IMR-90 (cell line): ENCODE measurements around the gene IL1RAP. TPM values are rescaled to one million over a fixed set of nuclear protein-coding genes. Genes with fewer than 3 reads are reported as not detected.

Experiments used
- ATAC-seq: fragments of 200-7000 bp; cut with Tn5 transposase; 2 replicates; pipeline ENCODE4 v1.9.1; 2020; ENCODE audit warnings: low read depth, mild to moderate bottlenecking, moderate library complexity
- BruUV-seq: library from RNA; stranded (reverse); fragments of 400-500 nt; replicated peaks from 2 replicates; lab custom pipeline; 2021; lab: Mats Ljungman, UMichigan
- CTCF ChIA-PET: fragments of 300-600 bp; formaldehyde crosslinking; extraction: SDS; loops from one replicate; lab custom pipeline; 2021; ENCODE audit warnings: antibody characterized with exemption; lab: Yijun Ruan, JAX
- POLR2A ChIA-PET: fragments of 300-600 bp; sonication (Branson Sonifier 250); formaldehyde crosslinking; loops from one replicate; lab custom pipeline; 2022; ENCODE audit warnings: antibody characterized with exemption; ENCODE audit not compliant: unreplicated experiment; lab: Charles Lee
- DNase-seq: peaks from one replicate; pipeline ENCODE4 v3.0.0; 2013
- H2AFZ ChIP-seq: replicated peaks from 2 replicates; pipeline ENCODE3; 2013; ENCODE audit warnings: low read length, mild to moderate bottlenecking; ENCODE audit not compliant: poor library complexity
- H2AK5ac ChIP-seq: 2 replicates; pipeline ENCODE4 v1.6.1; 2013; ENCODE audit warnings: low read depth, low read length, inconsistent platforms
- H2AK9ac ChIP-seq: replicated peaks from 2 replicates; pipeline ENCODE3; 2013; ENCODE audit warnings: mild to moderate bottlenecking, low read depth, low read length, moderate library complexity; ENCODE audit not compliant: poor library complexity
- H2BK120ac ChIP-seq: 2 replicates; pipeline ENCODE4 v1.6.1; 2013; ENCODE audit warnings: low read depth, low read length, inconsistent platforms
- H2BK15ac ChIP-seq: 3 replicates; pipeline ENCODE4 v1.6.1; 2013; ENCODE audit warnings: low read depth, low read length, inconsistent platforms
- H2BK20ac ChIP-seq: 2 replicates; pipeline ENCODE4 v1.6.1; 2013; ENCODE audit warnings: low read depth, mild to moderate bottlenecking, inconsistent platforms, low read length, moderate library complexity
- H2BK5ac ChIP-seq: 2 replicates; pipeline ENCODE4 v1.6.1; 2013; ENCODE audit warnings: mild to moderate bottlenecking, low read depth, low read length, inconsistent platforms; ENCODE audit not compliant: poor library complexity, severe bottlenecking
- H3K14ac ChIP-seq: replicated peaks from 2 replicates; pipeline ENCODE4 v1.6.1; 2013; ENCODE audit warnings: low read depth, low read length, inconsistent platforms
- H3K18ac ChIP-seq: 2 replicates; pipeline ENCODE4 v1.6.1; 2013; ENCODE audit warnings: low read depth, low read length, control low read depth
- H3K23ac ChIP-seq: 2 replicates; pipeline ENCODE4 v1.6.1; 2013; ENCODE audit warnings: low read depth, low read length, inconsistent platforms
- H3K27ac ChIP-seq: 2 replicates; pipeline ENCODE4 v1.5.1; 2013; ENCODE audit warnings: mild to moderate bottlenecking, control low read depth, low read length; ENCODE audit not compliant: insufficient read depth
- H3K27me3 ChIP-seq: 2 replicates; pipeline ENCODE4 v1.6.1; 2013; ENCODE audit warnings: low read length; ENCODE audit not compliant: control insufficient read depth, insufficient read depth
- H3K36me3 ChIP-seq: 2 replicates; pipeline ENCODE4 v1.6.1; 2013; ENCODE audit warnings: low read length, mixed read lengths; ENCODE audit not compliant: control insufficient read depth, insufficient read depth
- H3K4ac ChIP-seq: 2 replicates; pipeline ENCODE4 v1.6.1; 2013; ENCODE audit warnings: low read depth, low read length, inconsistent platforms
- H3K4me1 ChIP-seq: 2 replicates; pipeline ENCODE4 v1.6.1; 2013; ENCODE audit warnings: low read length, mixed read lengths; ENCODE audit not compliant: control insufficient read depth, insufficient read depth
- H3K4me2 ChIP-seq: 2 replicates; pipeline ENCODE4 v1.6.1; 2013; ENCODE audit warnings: low read depth, mild to moderate bottlenecking, control low read depth, low read length, moderate library complexity
- H3K4me3 ChIP-seq: 2 replicates; pipeline ENCODE4 v1.5.1; 2013; ENCODE audit warnings: low read depth, mild to moderate bottlenecking, control low read depth, low read length, moderate library complexity; ENCODE audit not compliant: insufficient read depth
- H3K56ac ChIP-seq: 2 replicates; pipeline ENCODE4 v1.6.1; 2013; ENCODE audit warnings: low read length, inconsistent platforms; ENCODE audit not compliant: insufficient read depth; ENCODE audit errors: extremely low read depth
- H3K79me1 ChIP-seq, 2 experiments: 2 replicates each; pipeline ENCODE4 v1.6.1; 2013; ENCODE audit warnings: low read length in 2 of 2, inconsistent platforms in 1 of 2, low read depth in 1 of 2
- H3K9ac ChIP-seq: 2 replicates; pipeline ENCODE4 v1.6.1; 2013; ENCODE audit warnings: low read depth, low read length, control low read depth
- H3K9me1 ChIP-seq: 2 replicates; pipeline ENCODE4 v1.6.1; 2013; ENCODE audit warnings: low read length, inconsistent platforms; ENCODE audit not compliant: insufficient read depth
- H3K9me3 ChIP-seq: 2 replicates; pipeline ENCODE4 v1.6.1; 2013; ENCODE audit warnings: low read length; ENCODE audit not compliant: control insufficient read depth, insufficient read depth
- H4K20me1 ChIP-seq: 2 replicates; pipeline ENCODE4 v1.6.1; 2013; ENCODE audit warnings: low read length, inconsistent platforms; ENCODE audit not compliant: insufficient read depth
- H4K5ac ChIP-seq: 2 replicates; pipeline ENCODE4 v1.6.1; 2013; ENCODE audit warnings: mild to moderate bottlenecking, low read depth, low read length, control low read depth
- H4K8ac ChIP-seq, 2 experiments: 2 replicates each; pipeline ENCODE4 v1.6.1; 2013; ENCODE audit warnings: low read depth in 2 of 2, low read length in 2 of 2, control low read depth in 1 of 2, inconsistent platforms in 1 of 2
- H4K91ac ChIP-seq: 2 replicates; pipeline ENCODE4 v1.6.1; 2013; ENCODE audit warnings: low read depth, low read length, inconsistent platforms; ENCODE audit not compliant: insufficient read depth
- CEBPB ChIP-seq: IDR thresholded peaks from 2 replicates; pipeline ENCODE4 v1.6.1; 2012; ENCODE audit warnings: low read depth, low read length, improper control_type of control experiment
- CHD1 ChIP-seq: IDR thresholded peaks from 2 replicates; pipeline ENCODE4 v1.6.1; 2012; ENCODE audit warnings: low read depth, low read length, improper control_type of control experiment
- CTCF ChIP-seq: conservative IDR thresholded peaks from 2 replicates; pipeline ENCODE4 v1.5.1; 2012; ENCODE audit warnings: mild to moderate bottlenecking, low read depth, low read length, improper control_type of control experiment
- ELK1 ChIP-seq: fragments of 150-350 bp; IDR thresholded peaks from 2 replicates; pipeline ENCODE4 v1.6.1; 2016; ENCODE audit warnings: low read depth, mild to moderate bottlenecking, low read length, moderate library complexity, borderline replicate concordance
- FOS ChIP-seq: fragments of 150-350 bp; IDR thresholded peaks from 2 replicates; pipeline ENCODE4 v1.6.1; 2016; ENCODE audit warnings: low read depth, low read length
- MAFK ChIP-seq: IDR thresholded peaks from 2 replicates; pipeline ENCODE4 v1.6.1; 2012; ENCODE audit warnings: low read depth, low read length, improper control_type of control experiment
- MAZ ChIP-seq: IDR thresholded peaks from 2 replicates; pipeline ENCODE4 v1.6.1; 2012; ENCODE audit warnings: low read depth, mild to moderate bottlenecking, low read length, improper control_type of control experiment, moderate library complexity, borderline replicate concordance
- MXI1 ChIP-seq: IDR thresholded peaks from 2 replicates; pipeline ENCODE4 v1.6.1; 2012; ENCODE audit warnings: low read depth, mild to moderate bottlenecking, low read length, moderate library complexity, borderline replicate concordance
- POLR2A ChIP-seq: IDR thresholded peaks from 2 replicates; pipeline ENCODE4 v1.6.1; 2012; ENCODE audit warnings: mild to moderate bottlenecking, low read depth, low read length
- RAD21 ChIP-seq: IDR thresholded peaks from 2 replicates; pipeline ENCODE4 v1.6.1; 2012; ENCODE audit warnings: low read length, improper control_type of control experiment
- RCOR1 ChIP-seq: IDR thresholded peaks from 2 replicates; pipeline ENCODE4 v1.6.1; 2012; ENCODE audit warnings: mild to moderate bottlenecking, low read length, improper control_type of control experiment; ENCODE audit not compliant: insufficient replicate concordance
- RFX5 ChIP-seq: IDR thresholded peaks from 2 replicates; pipeline ENCODE4 v1.8.0; 2012; ENCODE audit warnings: low read depth, mild to moderate bottlenecking, low read length, moderate library complexity
- SMC3 ChIP-seq: fragments of 150-350 bp; IDR thresholded peaks from 2 replicates; pipeline ENCODE4 v1.6.1; 2016; ENCODE audit warnings: low read depth, mild to moderate bottlenecking, antibody characterized with exemption, low read length, moderate library complexity
- USF2 ChIP-seq: fragments of 150-350 bp; IDR thresholded peaks from 2 replicates; pipeline ENCODE4 v1.6.1; 2017; ENCODE audit warnings: mild to moderate bottlenecking, antibody characterized with exemption, low read length, low read depth
- WGBS, 2 experiments: methylation state at CpG; one replicate each; pipeline versions ENCODE4 v1.1.5 to v1.1.7; 2013; ENCODE audit warnings: missing lambda C conversion rate in 2 of 2; ENCODE audit not compliant: insufficient read length in 1 of 2; ENCODE audit errors: extremely low coverage in 2 of 2; 5-methylcytosine and 5-hydroxymethylcytosine counted together
- dilution Hi-C: fragments of 300-500 bp; cut with HindIII; formaldehyde crosslinking; loops from one replicate; pipeline ENCODE4 v1.14.3; 2018; ENCODE audit warnings: low sequenced_read_pairs; ENCODE audit not compliant: unreplicated experiment
- in situ Hi-C: fragments of 300-500 bp; cut with MboI; formaldehyde crosslinking; loops from 3 replicates; pipeline ENCODE4 v1.14.3; 2019; ENCODE audit warnings: low sequenced_read_pairs, inconsistent platforms, mixed read lengths
- intact Hi-C: fragments of 100-400 bp; cut with micrococcal nuclease; formaldehyde crosslinking; loops from 2 replicates; pipeline ENCODE4 v1.10.0; 2022
- polyA plus RNA-seq, 3 experiments: library from polyadenylated mRNA; depleted of rRNA; stranded (reverse); fragments of >200 nt; gene quantifications; 2 replicates each; pipeline ENCODE4 v1.2.3, GENCODE V29; 2012; ENCODE audit warnings: low replicate concordance in 1 of 3
- total RNA-seq: library from RNA; depleted of rRNA; stranded (reverse); fragments of >200 nt; gene quantifications from 2 replicates; pipeline ENCODE4 v1.2.3, GENCODE V29; 2012

IL1RAP gene
- total and polyA plus RNA-seq, 2 of the 4 experiments (the other 2 are of a cell fraction), result 8.3 to 11.3 TPM

- POLR2A ChIA-PET, result no interaction called here
- no peak overlapping the region for H2BK20ac ChIP-seq
- ATAC-seq (no peak), DNase-seq (no peak)
- no peak overlapping the region for H3K4me3 ChIP-seq
- no peak overlapping the region for H4K8ac ChIP-seq
- H4K20me1 ChIP-seq, result no peaks in the 10 kb centered on the region
- H2BK5ac ChIP-seq, result no peak overlapping the region
- H3K4me2 ChIP-seq, result no peak overlapping the region
- no peak overlapping the region for H3K23ac ChIP-seq
- H3K56ac ChIP-seq, result no peak overlapping the region
- no peak overlapping the region for H4K5ac ChIP-seq
- H2BK15ac ChIP-seq, result no peak overlapping the region
- BruUV-seq, result no TSS peak
- no peak overlapping the region for H2AFZ ChIP-seq
- H3K4me1 ChIP-seq, result no peaks in the 10 kb centered on the region
- H3K27me3 ChIP-seq, result no peaks in the 10 kb centered on the region
- in situ Hi-C loops, result loop anchor here (10.0 kb wide), 1 partner anchor 348 kb away; no protein-coding TSS in a partner anchor
- H3K9me1 ChIP-seq, result no peaks in the 10 kb centered on the region
- CTCF ChIA-PET, result interaction anchor here (1.2 kb wide), 1 partner anchor 9 kb away, joined by 3 read pairs; no protein-coding TSS in a partner anchor
- H3K36me3 ChIP-seq, result no peaks in the 10 kb centered on the region
- H2AK9ac ChIP-seq, result no peak overlapping the region
- H2BK120ac ChIP-seq, result no peak overlapping the region
- dilution Hi-C loops, result no loop called here
- TF ChIP-seq RCOR1 (no peak), MAFK (no peak), MXI1 (no peak), ELK1 (no peak), RFX5 (no peak), SMC3 (no peak), FOS (no peak), MAZ (no peak), CEBPB (no peak), CTCF (no peak), POLR2A (no peak), RAD21 (no peak), CHD1 (no peak), USF2 (no peak)
- no peak overlapping the region for H2AK5ac ChIP-seq
- H3K79me1 ChIP-seq, result no peaks in the 10 kb centered on the region
- H3K9me3 ChIP-seq, result no peaks in the 10 kb centered on the region
- intact Hi-C loops, result loop anchor here (10.0 kb wide), 1 partner anchor 1738 kb away; no protein-coding TSS in a partner anchor
- H3K18ac ChIP-seq, result no peak overlapping the region
- no peak overlapping the region for H3K27ac ChIP-seq
- WGBS, 2 experiments, result no CpG with 5 or more reads among the region's 3 CpGs
- no peak overlapping the region for H3K4ac ChIP-seq
- no peak overlapping the region for H4K91ac ChIP-seq
- no peak overlapping the region for H3K14ac ChIP-seq
- H3K9ac ChIP-seq, result no peak overlapping the region
Observed at GRCh38 chr3:190706582-190706981, 192.7 kb downstream of the IL1RAP start.
